Activated CD4-positive, CD25-positive, alpha-beta regulatory T cell treated with anti-CD3 and anti-CD28 coated beads, Interleukin-2, amount 50 U/mL, for 72 hours (primary cell): Measurements from ENCODE around the gene GRAP2.
"Not testable (repeated sequence)": the region's sequence is repeated elsewhere in the genome, so short reads cannot be mapped to it uniquely, and the experiment has no call there.

Source experiments
- DNase-seq: peaks from one replicate; pipeline ENCODE4 v3.0.0; 2021

Gene GRAP2

DNA sequence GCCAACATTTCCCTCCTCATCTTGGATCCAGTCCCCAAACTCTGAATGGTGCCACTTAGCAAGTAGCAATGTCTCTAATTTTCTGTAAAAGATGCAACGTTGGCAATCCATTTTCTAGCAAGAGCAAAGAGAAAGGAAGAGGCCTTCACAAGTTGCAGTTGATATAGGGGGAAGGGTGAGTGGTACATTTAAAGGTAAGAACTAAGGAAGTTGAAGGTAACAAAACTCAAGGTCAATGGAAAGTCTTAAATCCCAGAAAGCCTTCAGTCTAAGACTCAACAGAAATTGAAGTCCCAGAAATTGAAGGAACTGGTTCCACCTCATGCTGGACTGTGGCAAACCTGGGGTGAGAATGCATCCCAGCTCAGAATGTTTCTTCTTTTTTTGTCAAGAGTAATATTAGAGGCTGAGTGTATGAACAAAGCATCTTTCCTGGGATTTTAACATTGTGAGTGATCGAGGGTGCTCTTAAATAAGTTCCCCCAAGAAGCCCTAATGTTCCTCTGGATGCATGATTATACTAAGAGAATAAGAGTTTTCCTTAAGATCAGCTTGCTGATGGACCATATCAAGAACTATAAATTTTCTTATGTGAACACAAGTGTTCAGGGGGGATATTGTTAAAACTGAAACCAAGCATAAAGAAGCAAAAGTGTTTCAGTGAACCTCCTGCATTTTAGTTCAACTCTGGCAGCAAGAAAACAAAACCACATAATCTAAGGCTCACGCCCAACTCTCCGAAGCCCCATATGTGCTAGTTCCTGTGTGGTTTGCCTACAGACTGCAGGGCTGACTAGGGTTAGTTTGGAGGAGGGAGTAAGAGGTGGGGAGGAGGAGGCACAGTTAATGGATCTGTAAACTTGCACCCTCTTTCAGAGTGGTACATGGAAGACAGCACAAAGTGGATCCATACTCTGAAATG lies at the start of gene GRAP2:
TSS of gene GRAP2 (plus strand) at position 779 of the 922 bp plus-strand sequence. CDS start 46,023 bp downstream, outside the sequence.
- no peak for DNase-seq

DNA sequence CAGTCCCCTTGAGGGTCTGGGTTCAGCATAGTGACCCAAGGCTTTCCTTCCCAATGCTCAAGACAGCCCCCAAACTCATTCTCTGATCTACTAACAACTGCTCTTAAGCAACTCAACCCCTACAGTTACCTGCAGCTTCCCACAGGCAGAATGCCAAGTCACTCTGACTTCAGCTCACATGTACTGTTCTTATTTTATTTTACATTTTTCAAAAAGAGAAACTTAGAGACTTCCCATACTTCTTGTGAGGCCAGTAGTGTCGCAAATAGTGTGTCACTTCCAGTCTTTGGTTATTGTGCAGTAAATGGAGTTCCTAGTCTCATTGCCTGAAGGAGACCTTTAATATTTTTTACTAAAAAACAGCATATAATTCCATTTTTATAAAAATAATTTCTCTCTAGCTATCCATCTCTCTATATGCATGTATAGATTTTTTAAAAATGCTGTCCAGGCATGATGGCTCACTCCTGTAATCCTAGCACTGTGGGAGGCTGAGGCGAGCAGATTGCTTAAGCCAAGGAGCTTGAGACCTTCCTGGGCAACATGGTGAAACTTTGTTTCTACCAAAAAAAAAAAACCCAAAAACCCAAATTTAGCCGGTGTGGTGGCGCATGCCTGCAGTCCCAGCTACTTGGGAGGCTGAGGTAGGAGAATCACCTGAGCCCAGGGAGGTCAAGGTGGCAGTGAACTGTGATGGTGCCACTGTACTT lies 49.1 kb upstream of the GRAP2 start:
- DNase-seq: no peak

DNA sequence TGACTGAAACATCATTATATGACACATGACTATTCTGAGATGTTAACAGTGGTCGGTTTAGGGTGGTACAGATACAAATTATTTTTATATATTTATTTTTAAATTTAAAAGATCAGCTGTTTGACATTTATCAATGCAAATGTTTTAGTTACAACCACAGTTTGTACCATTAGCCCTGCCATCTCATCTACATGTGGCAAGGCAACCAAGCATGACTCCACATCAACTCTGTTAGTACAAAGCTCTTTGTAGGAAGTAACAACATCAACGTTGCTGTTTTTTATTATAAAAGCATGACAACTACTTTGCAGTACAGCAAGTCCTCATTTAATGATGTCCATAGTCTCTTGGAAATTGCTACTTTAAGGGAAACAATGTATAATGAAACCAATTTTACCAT lies 48.1 kb upstream of the GRAP2 start:
- DNase-seq: no peak

DNA sequence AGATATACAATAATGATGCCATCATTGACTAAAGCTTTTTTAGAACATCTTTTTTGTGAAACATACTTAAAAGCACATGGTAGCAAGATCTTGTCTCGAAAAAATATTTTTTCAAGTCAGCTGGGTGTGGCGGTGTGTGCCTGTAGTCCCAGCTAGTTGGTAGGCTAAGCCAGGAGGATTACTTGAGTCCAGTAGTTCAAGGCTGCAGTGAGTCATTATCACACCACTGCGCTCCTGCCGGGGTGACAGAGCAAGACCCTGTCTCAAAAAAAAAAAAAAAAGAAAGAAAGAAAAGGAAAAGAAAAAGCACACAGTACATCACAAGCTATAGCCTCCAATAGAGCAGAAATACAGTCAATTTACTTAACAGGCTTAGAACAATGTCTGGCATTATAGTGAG lies 44.3 kb upstream of the GRAP2 start:
- no peak for DNase-seq

DNA sequence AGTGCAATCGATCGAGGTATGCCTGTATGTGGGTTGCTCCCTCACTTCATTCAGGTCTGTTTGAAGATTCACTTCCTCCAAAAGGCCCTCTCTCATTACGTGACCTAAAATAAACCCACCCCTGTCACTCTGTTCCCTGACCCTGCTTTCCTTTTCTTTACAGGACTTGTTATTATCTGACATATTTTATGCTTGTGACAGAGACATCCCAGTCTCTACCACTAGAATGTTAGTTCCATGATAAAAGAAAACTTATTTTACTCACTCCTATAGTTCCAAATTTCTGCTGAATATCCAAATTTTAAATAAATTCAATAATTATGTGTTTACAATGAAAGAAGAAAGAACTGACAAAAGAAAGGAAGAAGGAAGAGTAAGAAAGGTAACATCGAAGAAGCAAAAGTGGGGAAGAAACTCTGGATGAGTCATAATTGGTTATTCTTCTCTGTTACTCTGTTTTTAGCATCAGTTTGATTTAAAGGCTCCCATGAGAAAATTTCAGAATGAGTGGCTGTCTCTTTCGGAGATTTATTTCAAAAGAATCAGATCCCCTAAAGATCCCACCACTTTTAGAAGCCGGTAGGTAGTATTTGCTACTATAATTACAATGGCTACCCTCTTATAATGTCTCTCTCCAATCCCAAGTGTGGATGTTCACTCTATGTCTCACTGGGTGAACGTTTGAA lies 40.8 kb upstream of the GRAP2 start:
- no peak for DNase-seq

DNA sequence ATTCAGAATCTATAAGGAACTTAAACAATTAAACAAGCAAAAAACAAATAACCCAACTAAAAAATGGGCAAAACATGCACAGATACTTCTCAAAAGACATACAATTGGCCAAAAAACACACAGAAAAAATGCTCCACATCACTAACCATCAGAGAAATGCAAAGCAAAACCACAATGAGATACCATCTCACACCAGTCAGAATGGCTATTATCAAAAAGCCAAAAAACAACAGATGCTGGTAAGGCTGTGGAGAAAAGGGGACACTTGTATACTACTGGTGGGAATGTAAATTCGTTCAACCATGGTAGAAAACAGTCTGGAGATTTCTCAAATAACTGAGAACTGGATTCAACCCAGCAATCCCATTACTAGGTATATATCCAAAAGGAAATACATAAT lies 32.1 kb upstream of the GRAP2 start:
- no peak for DNase-seq

DNA sequence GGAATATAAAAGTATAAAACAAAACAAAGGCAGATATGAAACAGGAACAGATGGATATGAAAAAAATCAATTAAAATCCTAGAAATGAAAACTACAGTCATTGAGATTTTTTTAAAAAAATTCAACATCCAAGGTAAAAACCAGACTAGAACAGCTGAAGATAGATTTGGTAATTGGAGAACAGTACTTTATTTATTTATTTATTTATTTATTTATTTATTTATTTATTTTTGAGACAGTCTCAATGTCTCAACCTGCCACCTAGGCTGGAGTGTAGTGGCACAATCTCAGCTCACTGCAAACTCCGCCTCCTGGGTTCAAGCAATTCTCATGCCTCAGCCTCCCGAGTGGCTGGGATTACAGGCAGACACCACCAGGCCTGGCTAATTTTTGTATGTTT lies 31.1 kb upstream of the GRAP2 start:
- DNase-seq: not testable (repeated sequence)

DNA sequence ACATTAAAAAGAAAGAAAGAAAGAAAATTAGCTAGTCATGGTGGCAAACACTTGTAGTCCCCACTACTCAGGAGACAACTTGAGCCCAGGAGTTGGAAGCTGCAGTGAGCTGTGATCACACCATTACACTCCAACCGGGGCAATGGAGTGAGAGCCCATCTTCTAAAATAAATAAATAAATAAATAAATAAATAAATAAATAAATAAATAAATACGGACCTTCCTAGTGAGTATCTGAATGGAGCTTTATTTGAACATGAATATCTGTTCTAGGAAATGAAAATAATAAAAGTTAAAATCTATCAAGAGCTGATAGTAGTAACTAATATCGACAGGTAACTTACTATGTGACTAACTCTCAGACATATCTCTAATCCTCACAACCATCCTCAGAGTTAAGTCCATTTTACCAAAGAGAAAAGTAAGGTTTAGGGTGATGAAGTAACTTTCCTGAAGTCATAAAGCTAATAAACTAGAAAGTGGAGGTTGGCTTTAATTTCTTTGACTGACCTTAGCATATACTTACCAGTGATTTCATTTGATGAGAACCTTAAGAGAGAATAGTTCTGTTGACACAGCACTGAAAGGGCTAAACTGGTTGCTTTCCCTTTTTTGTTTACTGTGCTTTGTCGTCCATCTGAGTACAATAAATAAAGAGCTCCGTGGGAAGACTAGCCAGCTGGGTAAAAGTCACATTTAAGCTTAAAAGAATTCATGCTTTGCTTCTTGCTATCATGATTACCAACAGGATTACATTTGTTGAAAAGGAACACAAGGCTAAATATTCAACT lies 29.7 kb upstream of the GRAP2 start:
- no peak for DNase-seq

DNA sequence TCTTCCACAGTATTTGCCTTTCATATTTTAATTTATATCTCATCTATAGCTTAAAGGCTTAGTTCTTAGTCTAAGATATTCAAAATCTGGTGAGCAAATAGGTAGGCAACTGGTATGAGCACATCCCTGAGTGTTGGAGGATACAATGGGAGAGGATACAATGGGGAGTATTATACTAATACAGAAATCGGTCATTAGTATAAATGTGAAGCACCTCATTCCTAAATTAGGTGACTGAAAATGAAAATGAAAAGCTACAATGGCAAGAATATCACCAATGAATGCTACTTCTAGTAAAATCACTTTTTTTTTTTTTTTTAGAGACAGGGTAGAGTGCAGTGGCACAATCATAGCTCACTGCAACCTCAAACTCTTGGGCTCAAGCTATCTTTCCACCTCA lies 28.3 kb upstream of the GRAP2 start:
- DNase-seq: no peak

DNA sequence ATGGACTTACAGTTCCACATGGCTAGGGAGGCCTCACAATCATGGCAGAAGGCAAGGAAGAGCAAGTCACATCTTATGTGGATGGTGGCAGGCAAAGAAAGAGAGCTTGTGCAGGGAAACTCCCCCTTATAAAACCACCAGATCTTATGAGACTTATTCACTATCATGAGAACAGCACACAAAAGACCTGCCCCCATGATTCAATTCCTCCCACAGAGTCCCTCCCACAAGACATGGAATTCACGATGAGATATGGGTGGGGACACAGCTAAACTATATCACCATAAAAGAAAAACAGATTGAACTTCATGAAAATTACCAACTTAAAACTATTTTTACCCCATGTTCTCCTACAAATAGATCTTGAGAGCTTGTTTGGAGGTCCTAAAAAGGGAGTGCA lies 26.9 kb upstream of the GRAP2 start:
- no peak for DNase-seq

DNA sequence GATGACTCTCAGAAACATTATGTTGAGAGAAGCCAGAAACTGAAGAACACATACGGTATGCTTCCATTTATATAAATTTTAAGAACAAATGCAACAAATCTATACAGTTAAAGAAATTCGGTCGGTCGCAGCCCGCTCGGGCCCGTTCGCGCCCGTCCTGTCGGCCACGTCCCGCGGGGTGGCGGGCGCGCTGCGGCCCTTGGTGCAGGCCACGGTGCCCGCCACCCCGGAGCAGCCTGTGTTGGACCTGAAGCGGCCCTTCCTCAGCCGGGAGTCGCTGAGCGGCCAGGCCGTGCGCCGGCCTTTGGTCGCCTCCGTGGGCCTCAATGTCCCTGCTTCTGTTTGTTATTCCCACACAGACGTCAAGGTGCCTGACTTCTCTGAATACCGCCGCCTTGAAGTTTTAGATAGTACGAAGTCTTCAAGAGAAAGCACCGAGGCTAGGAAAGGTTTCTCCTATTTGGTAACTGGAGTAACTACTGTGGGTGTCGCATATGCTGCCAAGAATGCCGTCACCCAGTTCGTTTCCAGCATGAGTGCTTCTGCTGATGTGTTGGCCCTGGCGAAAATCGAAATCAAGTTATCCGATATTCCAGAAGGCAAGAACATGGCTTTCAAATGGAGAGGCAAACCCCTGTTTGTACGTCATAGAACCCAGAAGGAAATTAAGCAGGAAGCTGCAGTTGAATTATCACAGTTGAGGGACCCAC lies 25.6 kb upstream of the GRAP2 start:
- not testable (repeated sequence) for DNase-seq

DNA sequence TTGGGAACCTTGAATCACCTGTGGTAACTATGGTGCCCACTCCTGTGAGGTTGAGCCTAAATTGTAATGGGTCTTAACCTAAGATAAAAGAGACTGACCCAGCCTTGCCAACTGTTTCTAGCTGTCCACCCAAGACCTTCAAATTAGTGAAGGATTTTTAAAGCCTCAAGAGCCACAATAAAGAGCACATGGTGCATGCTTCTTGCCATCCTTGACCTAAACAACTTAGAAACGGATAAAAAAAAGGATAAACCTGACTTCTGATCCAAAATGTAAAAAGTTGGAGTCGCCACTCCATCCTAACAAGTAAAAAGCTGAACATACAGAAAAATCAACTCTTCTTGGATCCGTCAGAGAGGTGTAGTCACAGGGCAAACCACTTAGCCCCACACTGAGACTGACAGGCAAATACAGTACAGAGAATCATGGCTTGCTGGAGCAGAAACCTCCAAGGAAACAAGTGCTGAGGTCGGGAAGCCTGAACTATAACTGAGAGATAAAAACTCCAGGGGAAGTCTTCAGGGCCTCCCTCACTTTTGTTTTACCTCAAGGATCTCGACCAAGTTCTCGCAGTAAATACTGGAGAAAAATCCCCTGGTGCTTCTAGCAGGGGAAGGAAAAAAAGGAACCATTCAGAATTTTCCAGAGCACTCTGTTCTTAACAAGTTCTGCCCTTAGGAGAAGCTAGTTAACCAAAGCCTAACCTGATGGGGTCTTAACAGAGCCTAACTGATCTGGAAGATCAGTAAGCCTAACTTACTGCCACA lies 23.6 kb upstream of the GRAP2 start:
- DNase-seq: no peak

DNA sequence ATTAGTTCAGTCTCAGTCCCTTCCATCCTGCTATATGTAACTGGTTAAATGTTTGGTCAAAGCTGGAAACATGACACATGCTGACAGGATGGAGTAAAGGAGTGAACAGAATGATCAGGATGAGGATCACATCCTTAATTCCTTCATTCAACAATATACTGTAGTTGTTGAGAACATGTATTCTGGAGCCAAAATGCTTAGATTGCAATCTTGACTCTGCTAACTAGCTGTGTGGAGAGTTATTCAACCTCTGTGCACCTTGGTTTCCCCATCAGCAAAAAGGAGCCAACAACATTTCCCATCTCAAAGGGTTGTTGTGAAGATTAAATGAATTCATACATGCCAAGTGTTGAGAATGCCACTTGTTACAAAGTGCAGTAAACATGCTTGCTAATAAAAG lies 20.2 kb upstream of the GRAP2 start:
- DNase-seq: no peak

DNA sequence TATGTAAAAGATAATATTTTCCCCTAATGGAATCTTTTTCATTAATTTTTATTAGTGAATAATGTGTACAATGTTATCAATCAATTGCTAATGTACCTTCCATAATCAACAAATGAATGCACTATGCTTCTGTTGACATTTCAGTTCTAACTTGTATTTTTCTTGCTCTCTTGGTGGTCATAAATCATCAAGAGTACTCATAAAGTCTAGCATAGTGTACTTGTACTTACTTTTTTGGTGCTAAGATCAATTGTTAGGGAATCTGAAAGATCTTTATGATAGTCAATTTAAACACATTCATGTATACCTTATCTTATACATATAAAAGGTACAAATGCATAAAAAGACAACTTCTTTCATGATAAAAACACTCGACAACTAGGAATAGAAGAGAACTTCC lies 17.8 kb upstream of the GRAP2 start:
- DNase-seq: no peak

DNA sequence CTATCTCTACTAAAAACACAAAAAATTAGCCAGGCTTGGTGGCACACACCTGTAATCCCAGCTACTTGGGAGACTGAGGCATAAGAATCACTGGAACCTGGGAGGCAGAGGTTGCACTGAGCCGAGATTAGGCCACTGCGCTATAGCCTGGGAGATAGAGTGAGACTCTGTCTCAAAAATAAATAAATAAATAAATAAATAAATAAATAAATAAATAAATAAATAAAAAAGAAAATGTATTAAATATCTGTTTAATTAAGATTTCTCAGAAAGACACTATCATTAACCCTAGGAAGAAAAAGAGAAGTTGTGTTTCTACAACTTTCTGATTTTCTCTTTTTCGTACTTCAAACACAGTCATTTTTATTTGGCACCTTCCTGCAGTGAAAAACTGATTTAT lies 11.0 kb upstream of the GRAP2 start:
- not testable (repeated sequence) for DNase-seq

DNA sequence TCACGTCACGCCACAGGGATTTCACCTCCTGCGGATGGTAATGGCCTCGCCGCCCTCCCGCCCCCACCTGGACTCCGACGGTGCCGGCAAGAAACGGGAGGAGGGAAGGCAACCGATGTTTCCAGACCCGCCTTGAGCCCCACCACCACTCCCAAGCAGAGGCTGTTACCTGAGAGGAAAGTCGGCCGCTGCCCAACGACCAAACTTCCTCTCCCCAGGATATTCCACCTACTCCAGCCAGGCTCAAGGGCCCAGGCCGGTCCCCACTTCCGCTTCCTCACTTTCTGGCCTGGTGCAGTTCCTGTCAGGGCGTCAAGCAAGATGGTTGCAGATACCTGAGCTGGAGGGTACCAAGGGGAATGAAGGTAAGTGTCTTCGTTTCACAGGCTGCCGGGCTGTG lies 7.4 kb upstream of the GRAP2 start, which contains the start of gene ENTHD1:
TSS of gene ENTHD1 (minus strand) at position 235 of the 400 bp plus-strand sequence. CDS start 6,012 bp downstream, outside the sequence.
- no peak for DNase-seq

DNA sequence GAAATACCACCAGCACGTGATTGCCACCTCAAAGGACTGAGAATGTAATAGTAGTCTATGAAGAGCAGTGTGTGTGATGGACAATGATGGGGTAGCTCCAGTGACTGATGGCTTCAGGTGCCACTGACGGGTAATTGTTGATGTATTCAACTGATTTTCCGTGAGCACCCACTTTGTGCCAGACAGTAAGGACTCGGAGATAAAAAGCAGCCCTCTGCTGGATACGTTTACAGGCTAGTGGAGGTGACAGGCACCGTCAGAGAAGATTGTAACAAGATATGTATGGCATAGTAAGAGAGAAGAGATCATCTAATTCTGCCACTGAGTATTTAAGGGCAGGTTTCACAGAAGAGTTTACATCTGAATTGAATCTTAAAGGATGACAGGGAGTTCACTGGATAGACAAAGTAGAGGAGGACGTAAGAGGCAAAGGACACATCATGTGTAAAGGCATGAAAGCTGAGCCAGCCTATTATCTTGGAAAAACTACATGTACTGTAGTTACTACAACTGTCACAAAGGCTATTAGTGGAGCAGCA lies 6.3 kb upstream of the GRAP2 start:
- no peak for DNase-seq

DNA sequence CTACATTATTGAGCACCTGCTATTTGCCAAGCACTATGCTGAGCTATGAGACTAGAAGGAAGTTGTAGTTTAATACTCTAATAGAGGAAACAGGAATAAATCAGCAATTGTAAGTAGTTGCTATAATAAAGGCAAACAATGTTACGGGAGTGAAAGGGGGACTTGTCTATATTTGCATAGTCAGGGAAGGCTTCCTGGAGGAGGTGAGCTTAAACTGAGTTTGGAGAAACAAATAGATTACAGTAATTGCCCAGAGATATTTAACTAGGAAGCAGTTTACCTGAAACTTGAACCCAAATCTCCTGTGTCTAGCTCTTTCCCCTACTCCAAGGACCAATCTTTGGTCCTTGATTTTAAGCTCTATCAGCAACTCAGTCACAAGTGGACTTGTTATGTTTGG lies 5.2 kb upstream of the GRAP2 start:
- DNase-seq: no peak

DNA sequence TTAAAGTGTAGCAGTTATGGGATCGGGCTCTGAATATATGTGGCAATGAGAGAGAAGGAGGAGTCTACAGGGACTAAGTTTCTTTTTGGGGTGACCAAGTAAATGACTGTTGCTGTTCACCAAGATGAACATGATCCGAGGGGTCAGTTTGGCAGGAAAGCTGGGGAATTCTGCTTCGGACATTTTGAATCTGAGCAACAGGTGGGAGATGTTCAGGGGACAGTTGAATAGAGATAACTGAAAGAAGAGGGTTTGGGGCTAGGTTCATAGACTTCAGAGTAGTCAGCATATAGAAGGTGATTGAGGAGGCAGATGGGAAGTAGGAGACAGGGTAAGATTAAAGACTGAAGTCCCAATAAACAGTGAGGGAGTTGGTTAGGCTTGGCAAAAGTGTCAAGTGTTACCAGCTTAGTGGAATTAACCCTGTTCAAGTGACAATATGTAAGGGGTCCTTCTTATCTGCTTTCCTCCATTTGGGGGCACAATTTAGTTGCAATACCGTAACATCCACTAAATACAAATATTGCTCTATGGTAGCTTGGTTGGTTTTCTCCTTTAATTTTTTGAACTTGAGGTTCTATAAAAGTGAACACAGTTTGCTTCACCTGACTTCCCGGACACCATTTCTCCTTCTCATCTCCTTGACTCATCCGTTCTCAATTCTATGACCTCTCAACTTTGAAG lies 4.4 kb upstream of the GRAP2 start:
- DNase-seq: no peak

DNA sequence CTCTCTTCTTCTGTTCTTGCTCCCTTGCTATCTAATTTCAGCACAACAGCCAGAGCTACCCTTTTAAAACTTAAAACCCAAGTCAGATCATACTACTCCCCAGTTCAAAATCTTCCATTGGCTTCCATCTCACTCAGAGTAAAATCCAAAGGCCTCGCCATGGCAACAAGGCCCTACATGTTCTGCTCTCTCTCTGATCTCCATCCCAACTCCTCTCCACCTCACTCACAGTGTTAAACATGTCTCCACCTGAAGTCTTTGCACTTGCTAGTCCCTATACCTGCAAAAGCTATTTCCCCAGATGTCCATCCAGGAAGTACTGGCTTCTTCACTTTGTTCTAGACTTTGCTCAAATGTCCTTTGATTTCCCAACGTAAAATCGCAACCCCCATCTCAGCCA lies 3.0 kb upstream of the GRAP2 start:
- no peak for DNase-seq
